Transverse colon (tissue), 3 donors: ENCODE results near the gene NMRK2.

Experiments used
- CTCF ChIP-seq, 5 experiments: fragments of 200-600 bp in 3 of 5; fragments of 450-650 bp in 2 of 5; sonication (generic) in 3 of 5; IDR thresholded peaks; 1 replicate in 2 of 5; 2 replicates in 3 of 5; pipeline ENCODE4 v1.5.1; 2016 to 2017; ENCODE audit warnings: antibody characterized with exemption in 5 of 5, inconsistent platforms in 3 of 5, mild to moderate bottlenecking in 2 of 5, moderate library complexity in 1 of 5
- EP300 ChIP-seq: sonication (generic); formaldehyde crosslinking; IDR thresholded peaks from one replicate; pipeline ENCODE4 v1.6.1; 2017; ENCODE audit warnings: antibody characterized with exemption, low read depth
- POLR2A ChIP-seq: fragments of 450-650 bp; IDR thresholded peaks from one replicate; pipeline ENCODE4 v1.6.1; 2016; ENCODE audit warnings: antibody characterized with exemption, mild to moderate bottlenecking, moderate library complexity

- TF ChIP-seq CTCF (IDR thresholded peaks at IDR 0.05) = no peak
- TF ChIP-seq POLR2A = no peak
- no peak for TF ChIP-seq EP300
Measured at GRCh38 chr19:3959766-3960131, 26.9 kb downstream of the NMRK2 start.
